Measurements from ENCODE around the gene PTPRN2. TPM values are rescaled to one million over a fixed set of nuclear protein-coding genes. Genes with fewer than 3 reads are reported as not detected.

Gene PTPRN2
- total RNA-seq, 1 experiment from 2014 or later, result 2.1 TPM

GRCh38 chr7:157840914-157841772 lies 746.5 kb downstream of the PTPRN2 start:
- no peak overlapping the region for H3K4me3 ChIP-seq (replicated peaks in 1 of 2; ENCODE audit: low read depth in 1 of 2, low read length in 2 of 2)
- H2AFZ ChIP-seq (ENCODE audit: low read depth, low read length, poor library complexity, severe bottlenecking), result no peak overlapping the region
- H3K4me2 ChIP-seq (ENCODE audit: low read length), result no peak overlapping the region
- no peaks in the 10 kb centered on the region for H3K36me3 ChIP-seq (ENCODE audit: control insufficient read depth in 1 of 2, insufficient read depth in 2 of 2, low read length in 2 of 2)
- ChIA-PET POLR2A (no interaction called here), CTCF (no interaction called here), RAD21 (ENCODE audit: low non-redundant PET in 1 of 2, low total read pairs in 2 of 2, uncharacterized antibody in 2 of 2, unreplicated experiment in 2 of 2) (no interaction called here)
- no peak overlapping the region for H3K9ac ChIP-seq (ENCODE audit: low read length)
- H3K79me2 ChIP-seq (ENCODE audit: insufficient read depth, low read length), result no peaks in the 10 kb centered on the region
- TF ChIP-seq CTCF (IDR thresholded peaks at IDR 0.05 in 2 of 3, conservative IDR thresholded peaks at IDR 0.05 in 1 of 3; ENCODE audit: borderline replicate concordance in 1 of 3, insufficient read depth in 1 of 3, low read depth in 2 of 3, low read length in 2 of 3), result no peak
- no peak for TF ChIP-seq FOSL1 (IDR thresholded peaks at IDR 0.05; ENCODE audit: low read depth)
- DNase-seq (ENCODE audit: low read depth, low spot score) (no peak), ATAC-seq (no peak)
- H3K9me2 ChIP-seq (ENCODE audit: insufficient read depth), result no peaks in the 10 kb centered on the region
- BruUV-seq (replicated peaks), result no TSS peak
- H4K20me1 ChIP-seq (ENCODE audit: insufficient read depth), result no peaks in the 10 kb centered on the region
- intact Hi-C loops (cut with micrococcal nuclease), result no loop called here
- peaks cover 0 to 12% of the 10 kb centered on the region in 2 experiments; a peak in 1 of 4 replicates for H3K9me3 ChIP-seq (ENCODE audit: control insufficient read depth in 1 of 2, insufficient read depth in 1 of 2, low read depth in 1 of 2, low read length in 2 of 2)
- H3K27me3 ChIP-seq (ENCODE audit: insufficient read depth, low read length), result peaks cover 2% of the 10 kb centered on the region; the same call in 1 of the 2 replicates
- H3K27ac ChIP-seq (ENCODE audit: low read depth, low read length), result no peak overlapping the region
- peaks cover 0 to 10% of the 10 kb centered on the region in 2 experiments; a peak in 2 of 4 replicates for H3K4me1 ChIP-seq (ENCODE audit: control insufficient read depth in 1 of 2, insufficient read depth in 2 of 2, low read length in 2 of 2)

- ChIA-PET POLR2A (no interaction called here), RAD21 (ENCODE audit: low non-redundant PET in 1 of 2, low total read pairs in 2 of 2, uncharacterized antibody in 2 of 2, unreplicated experiment in 2 of 2) (no interaction called here), CTCF (no interaction called here)
- no peak overlapping the region for H2AFZ ChIP-seq (ENCODE audit: low read depth, low read length, poor library complexity, severe bottlenecking)
- H3K27ac ChIP-seq (ENCODE audit: low read depth, low read length), result no peak overlapping the region
- no peak overlapping the region for H3K9ac ChIP-seq (ENCODE audit: low read length)
- H3K36me3 ChIP-seq (ENCODE audit: control insufficient read depth in 1 of 2, insufficient read depth in 2 of 2, low read length in 2 of 2), result no peaks in the 10 kb centered on the region
- H3K9me2 ChIP-seq (ENCODE audit: insufficient read depth), result no peaks in the 10 kb centered on the region
- BruUV-seq (replicated peaks), result no TSS peak
- H3K9me3 ChIP-seq (ENCODE audit: control insufficient read depth in 1 of 2, insufficient read depth in 1 of 2, low read depth in 1 of 2, low read length in 2 of 2), result peaks cover 0 to 12% of the 10 kb centered on the region in 2 experiments; a peak in 1 of 4 replicates
- no peak for DNase-seq (ENCODE audit: low read depth, low spot score)
- no peak for ATAC-seq
- H3K4me1 ChIP-seq (ENCODE audit: control insufficient read depth in 1 of 2, insufficient read depth in 2 of 2, low read length in 2 of 2), result peaks cover 0 to 7% of the 10 kb centered on the region in 2 experiments; a peak in 2 of 4 replicates
- no peaks in the 10 kb centered on the region for H3K79me2 ChIP-seq (ENCODE audit: insufficient read depth, low read length)
- no peaks in the 10 kb centered on the region for H4K20me1 ChIP-seq (ENCODE audit: insufficient read depth)
- TF ChIP-seq POLR2A (IDR thresholded peaks at IDR 0.05; ENCODE audit: borderline replicate concordance, extremely low read depth, insufficient read depth, insufficient read length), result no peak
- TF ChIP-seq CTCF (IDR thresholded peaks at IDR 0.05 in 2 of 3, conservative IDR thresholded peaks at IDR 0.05 in 1 of 3; ENCODE audit: borderline replicate concordance in 1 of 3, insufficient read depth in 1 of 3, low read depth in 2 of 3, low read length in 2 of 3), result no peak
- no peak for TF ChIP-seq CBX3 (IDR thresholded peaks at IDR 0.05; ENCODE audit: low read depth)
- TF ChIP-seq SP1 (IDR thresholded peaks at IDR 0.05; ENCODE audit: low read depth), result no peak
- H3K27me3 ChIP-seq (ENCODE audit: insufficient read depth, low read length), result peaks cover 8% of the 10 kb centered on the region
- intact Hi-C loops (cut with micrococcal nuclease), result no loop called here
- H3K4me3 ChIP-seq (replicated peaks in 1 of 2; ENCODE audit: low read depth in 1 of 2, low read length in 2 of 2), result no peak overlapping the region
- no peak overlapping the region for H3K4me2 ChIP-seq (ENCODE audit: low read length)
Observed at GRCh38 chr7:157840174-157840913, 747.3 kb downstream of the PTPRN2 start.
